GM23338 (cell line): ENCODE measurements around the gene PPP2R5D. TPM values are rescaled to one million over a fixed set of nuclear protein-coding genes. Genes with fewer than 3 reads are reported as not detected.

Source experiments
- ATAC-seq: fragments of 200-7000 bp; cut with Tn5 transposase; 3 replicates; pipeline ENCODE4 v1.9.1; 2020
- DNase-seq: peaks from one replicate; pipeline ENCODE4 v3.0.0-alpha.2; 2015; ENCODE audit warnings: low spot score
- H2AFZ ChIP-seq: fragments of 200-600 bp; sonication (generic); 2 replicates; pipeline ENCODE4 v1.8.0; 2016; ENCODE audit warnings: antibody characterized with exemption, mild to moderate bottlenecking, moderate library complexity
- H3F3A ChIP-seq: fragments of 200-600 bp; sonication (generic); replicated peaks from 2 replicates; pipeline ENCODE4 v1.8.0; 2017; ENCODE audit warnings: antibody characterized with exemption, mixed run types, low read depth
- H3K27ac ChIP-seq: fragments of 200-600 bp; sonication (generic); 2 replicates; pipeline ENCODE4 v1.6.1; 2016; ENCODE audit warnings: low read depth
- H3K27me3 ChIP-seq: fragments of 200-600 bp; sonication (generic); 2 replicates; pipeline ENCODE4 v1.8.0; 2016; ENCODE audit warnings: mild to moderate bottlenecking, mixed run types, moderate library complexity; ENCODE audit not compliant: insufficient read depth
- H3K36me3 ChIP-seq: fragments of 200-600 bp; sonication (generic); 2 replicates; pipeline ENCODE4 v1.8.0; 2016; ENCODE audit warnings: mild to moderate bottlenecking; ENCODE audit not compliant: insufficient read depth
- H3K4me1 ChIP-seq: fragments of 200-600 bp; sonication (generic); 2 replicates; pipeline ENCODE4 v1.8.0; 2016; ENCODE audit warnings: mild to moderate bottlenecking, moderate library complexity; ENCODE audit not compliant: insufficient read depth
- H3K4me2 ChIP-seq: fragments of 200-600 bp; sonication (generic); 2 replicates; pipeline ENCODE4 v1.7.1; 2017; ENCODE audit warnings: mixed run types
- H3K4me3 ChIP-seq: fragments of 200-600 bp; sonication (generic); 2 replicates; pipeline ENCODE4 v1.6.1; 2016; ENCODE audit warnings: mixed run types
- H3K79me2 ChIP-seq: fragments of 200-600 bp; sonication (generic); replicated peaks from 2 replicates; pipeline ENCODE4 v1.8.0; 2017; ENCODE audit warnings: mild to moderate bottlenecking; ENCODE audit not compliant: insufficient read depth
- H3K9me2 ChIP-seq: fragments of 200-600 bp; sonication (generic); 2 replicates; pipeline ENCODE4 v1.8.0; 2017; ENCODE audit not compliant: insufficient read depth
- H4K20me1 ChIP-seq: fragments of 200-600 bp; sonication (generic); replicated peaks from 2 replicates; pipeline ENCODE4 v1.8.0; 2017; ENCODE audit warnings: mild to moderate bottlenecking; ENCODE audit not compliant: insufficient read depth
- H3K27ac Mint-ChIP-seq: 2 replicates; pipeline ENCODE4 v1.8.0; 2020; ENCODE audit warnings: inconsistent platforms, mild to moderate bottlenecking, moderate library complexity, mixed read lengths
- H3K27me3 Mint-ChIP-seq: 3 replicates; pipeline ENCODE4 v1.8.0; 2022; ENCODE audit warnings: low read depth, mild to moderate bottlenecking, moderate library complexity, mixed read lengths, inconsistent platforms; ENCODE audit not compliant: insufficient read depth, poor library complexity
- H3K36me3 Mint-ChIP-seq: 3 replicates; pipeline ENCODE4 v1.8.0; 2021; ENCODE audit warnings: low read depth, mild to moderate bottlenecking, inconsistent platforms, moderate library complexity, mixed read lengths
- H3K4me1 Mint-ChIP-seq: 3 replicates; pipeline ENCODE4 v1.8.0; 2020; ENCODE audit warnings: mild to moderate bottlenecking, inconsistent platforms, mixed read lengths
- H3K4me3 Mint-ChIP-seq: 3 replicates; pipeline ENCODE4 v1.8.0; 2021; ENCODE audit warnings: moderate library complexity, mild to moderate bottlenecking, inconsistent platforms, mixed read lengths
- H3K9me3 Mint-ChIP-seq: 3 replicates; pipeline ENCODE4 v1.8.0; 2020; ENCODE audit warnings: moderate library complexity, mild to moderate bottlenecking, inconsistent platforms, mixed read lengths
- CREB1 ChIP-seq: fragments of 250-450 bp; sonication (Bioruptor Pico); IDR thresholded peaks from 2 replicates; pipeline ENCODE4 v1.5.0; 2020; ENCODE audit warnings: low read depth, mild to moderate bottlenecking, moderate library complexity
- EZH2 ChIP-seq: fragments of 200-600 bp; sonication (generic); IDR thresholded peaks from one replicate; pipeline ENCODE4 v1.8.0; 2017; ENCODE audit warnings: antibody characterized with exemption, mild to moderate bottlenecking, low read depth; ENCODE audit not compliant: unreplicated experiment
- EZH2phosphoT487 ChIP-seq: fragments of 200-600 bp; sonication (generic); IDR thresholded peaks from one replicate; pipeline ENCODE4 v1.8.1; 2018; ENCODE audit warnings: antibody characterized with exemption; ENCODE audit not compliant: unreplicated experiment
- NANOG ChIP-seq: IDR thresholded peaks from 2 replicates; pipeline ENCODE4 v1.6.1; 2016; ENCODE audit warnings: antibody characterized with exemption, borderline replicate concordance
- POLR2AphosphoS5 ChIP-seq: IDR thresholded peaks from 2 replicates; pipeline ENCODE4 v1.6.1; 2016; ENCODE audit warnings: antibody characterized with exemption, low read depth
- STAT1 ChIP-seq: IDR thresholded peaks from one replicate; pipeline ENCODE4 v1.6.1; 2016; ENCODE audit warnings: antibody characterized with exemption; ENCODE audit not compliant: unreplicated experiment
- ZNF114 ChIP-seq: fragments of 250-450 bp; sonication (Bioruptor Pico); IDR thresholded peaks from 2 replicates; pipeline ENCODE4 v1.5.0; 2020; ENCODE audit warnings: mild to moderate bottlenecking, moderate library complexity
- ZNF331 ChIP-seq: fragments of 250-450 bp; sonication (Bioruptor Pico); IDR thresholded peaks from 2 replicates; pipeline ENCODE4 v1.5.0; 2020; ENCODE audit warnings: low read depth, mild to moderate bottlenecking, moderate library complexity
- polyA plus RNA-seq: library from polyadenylated mRNA; unstranded; fragments of >200 nt; fragmentation: Nextera tagmentation; extraction: Ambion mirVana; gene quantifications from 2 replicates; pipeline ENCODE4 v1.2.1, GENCODE V29; 2016
- total RNA-seq: library from RNA; depleted of rRNA; stranded (reverse); fragments of >200 nt; shearing (Covaris generic); gene quantifications from 2 replicates; pipeline ENCODE4 v1.2.3, GENCODE V29; 2014
- TF ChIP-seq, protein P1 (sequence below): IDR thresholded peaks from one replicate; pipeline ENCODE4 v1.6.1; 2018; ENCODE audit warnings: antibody characterized with exemption; ENCODE audit not compliant: unreplicated experiment
- TF ChIP-seq, protein P2 (sequence below), 2 experiments: fragments of 200-600 bp in 1 of 2; sonication (generic) in 1 of 2; conservative IDR thresholded peaks; 2 replicates each; pipeline versions ENCODE4 v1.5.1 to v1.6.1; 2016 to 2017; ENCODE audit warnings: antibody characterized with exemption in 2 of 2, low read depth in 2 of 2, mild to moderate bottlenecking in 2 of 2, moderate library complexity in 1 of 2

PPP2R5D gene
- total and polyA plus RNA-seq, 2 experiments from 2014 or later, result 20.0 to 55.3 TPM

GRCh38 chr6:42959917-42960242 is 24.5 kb upstream of the PPP2R5D start (continued):
- no peak for TF ChIP-seq STAT1
- TF ChIP-seq, protein P1, sequence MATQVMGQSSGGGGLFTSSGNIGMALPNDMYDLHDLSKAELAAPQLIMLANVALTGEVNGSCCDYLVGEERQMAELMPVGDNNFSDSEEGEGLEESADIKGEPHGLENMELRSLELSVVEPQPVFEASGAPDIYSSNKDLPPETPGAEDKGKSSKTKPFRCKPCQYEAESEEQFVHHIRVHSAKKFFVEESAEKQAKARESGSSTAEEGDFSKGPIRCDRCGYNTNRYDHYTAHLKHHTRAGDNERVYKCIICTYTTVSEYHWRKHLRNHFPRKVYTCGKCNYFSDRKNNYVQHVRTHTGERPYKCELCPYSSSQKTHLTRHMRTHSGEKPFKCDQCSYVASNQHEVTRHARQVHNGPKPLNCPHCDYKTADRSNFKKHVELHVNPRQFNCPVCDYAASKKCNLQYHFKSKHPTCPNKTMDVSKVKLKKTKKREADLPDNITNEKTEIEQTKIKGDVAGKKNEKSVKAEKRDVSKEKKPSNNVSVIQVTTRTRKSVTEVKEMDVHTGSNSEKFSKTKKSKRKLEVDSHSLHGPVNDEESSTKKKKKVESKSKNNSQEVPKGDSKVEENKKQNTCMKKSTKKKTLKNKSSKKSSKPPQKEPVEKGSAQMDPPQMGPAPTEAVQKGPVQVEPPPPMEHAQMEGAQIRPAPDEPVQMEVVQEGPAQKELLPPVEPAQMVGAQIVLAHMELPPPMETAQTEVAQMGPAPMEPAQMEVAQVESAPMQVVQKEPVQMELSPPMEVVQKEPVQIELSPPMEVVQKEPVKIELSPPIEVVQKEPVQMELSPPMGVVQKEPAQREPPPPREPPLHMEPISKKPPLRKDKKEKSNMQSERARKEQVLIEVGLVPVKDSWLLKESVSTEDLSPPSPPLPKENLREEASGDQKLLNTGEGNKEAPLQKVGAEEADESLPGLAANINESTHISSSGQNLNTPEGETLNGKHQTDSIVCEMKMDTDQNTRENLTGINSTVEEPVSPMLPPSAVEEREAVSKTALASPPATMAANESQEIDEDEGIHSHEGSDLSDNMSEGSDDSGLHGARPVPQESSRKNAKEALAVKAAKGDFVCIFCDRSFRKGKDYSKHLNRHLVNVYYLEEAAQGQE, result no peak
- TF ChIP-seq NANOG, result no peak
- TF ChIP-seq EZH2, result no peak
- no peak for TF ChIP-seq POLR2AphosphoS5
- TF ChIP-seq ZNF114, result no peak
- TF ChIP-seq, protein P2, sequence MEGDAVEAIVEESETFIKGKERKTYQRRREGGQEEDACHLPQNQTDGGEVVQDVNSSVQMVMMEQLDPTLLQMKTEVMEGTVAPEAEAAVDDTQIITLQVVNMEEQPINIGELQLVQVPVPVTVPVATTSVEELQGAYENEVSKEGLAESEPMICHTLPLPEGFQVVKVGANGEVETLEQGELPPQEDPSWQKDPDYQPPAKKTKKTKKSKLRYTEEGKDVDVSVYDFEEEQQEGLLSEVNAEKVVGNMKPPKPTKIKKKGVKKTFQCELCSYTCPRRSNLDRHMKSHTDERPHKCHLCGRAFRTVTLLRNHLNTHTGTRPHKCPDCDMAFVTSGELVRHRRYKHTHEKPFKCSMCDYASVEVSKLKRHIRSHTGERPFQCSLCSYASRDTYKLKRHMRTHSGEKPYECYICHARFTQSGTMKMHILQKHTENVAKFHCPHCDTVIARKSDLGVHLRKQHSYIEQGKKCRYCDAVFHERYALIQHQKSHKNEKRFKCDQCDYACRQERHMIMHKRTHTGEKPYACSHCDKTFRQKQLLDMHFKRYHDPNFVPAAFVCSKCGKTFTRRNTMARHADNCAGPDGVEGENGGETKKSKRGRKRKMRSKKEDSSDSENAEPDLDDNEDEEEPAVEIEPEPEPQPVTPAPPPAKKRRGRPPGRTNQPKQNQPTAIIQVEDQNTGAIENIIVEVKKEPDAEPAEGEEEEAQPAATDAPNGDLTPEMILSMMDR (conservative IDR thresholded peaks at IDR 0.05; ENCODE audit: low read depth in 2 of 2), result no peak
- TF ChIP-seq CREB1, result no peak

GRCh38 chr6:42960243-42961019 is 23.9 kb upstream of the PPP2R5D start, which contains the start of gene GNMT:
TSS of gene GNMT (plus strand) at chr6:42960754. CDS start at chr6:42960768, 14 bp downstream.
- Histone ChIP-seq H3K9me2 (no peaks in the 10 kb centered on the region), H3K27ac (no peak within 1 kb of the TSS), H3K36me3 (no peaks in the 10 kb centered on the region; the same call in 1 of the 2 replicates), H3K79me2 (no peaks in the 10 kb centered on the region), H2AFZ (peak within 1 kb of the TSS; percentile 98), H3K4me2 (peak within 1 kb of the TSS; percentile 88), H3F3A (peaks cover 17% of the 10 kb centered on the region; the same call in 1 of the 2 replicates), H3K27me3 (peaks cover 24% of the 10 kb centered on the region), H4K20me1 (no peaks in the 10 kb centered on the region), H3K4me3 (peak within 1 kb of the TSS; percentile 72), H3K4me1 (peaks cover 7% of the 10 kb centered on the region; the same call in 1 of the 2 replicates)
- Mint-ChIP-seq H3K27ac (peak within 1 kb of the TSS; percentile 32; the same call in 1 of the 2 replicates), H3K9me3 (no peaks in the 10 kb centered on the region), H3K27me3 (peaks cover 24% of the 10 kb centered on the region), H3K4me3 (peak within 1 kb of the TSS; percentile 84), H3K4me1 (peaks cover 9% of the 10 kb centered on the region; the same call in 2 of the 3 replicates), H3K36me3 (peaks cover 3% of the 10 kb centered on the region; the same call in 2 of the 3 replicates)
- peak; percentile 92 for DNase-seq
- TF ChIP-seq POLR2AphosphoS5 (peak; percentile 55; the same call in 1 of the 2 replicates), EZH2phosphoT487 (no peak), ZNF331 (CRISPR knock-in tag) (no peak), ZNF114 (no peak)
- ATAC-seq, result peak; percentile 89
